Astrocyte (in vitro differentiated cells and primary cell): ENCODE data around the gene CDON. TPM values are rescaled to one million over a fixed set of nuclear protein-coding genes. Genes with fewer than 3 reads are reported as not detected.

Experiments used
- DNase-seq: peaks from one replicate; pipeline ENCODE4 v3.0.0-alpha.2; 2010; ENCODE audit warnings: low read depth
- FAIRE-seq: peaks from 2 replicates; lab custom pipeline; 2011; peaks lifted over from hg19 to GRCh38; lab: Jason Lieb, UNC
- H2AFZ ChIP-seq: 2 replicates; pipeline ENCODE4 v1.6.0; 2012; ENCODE audit warnings: low read depth, low read length, inconsistent platforms
- H3K27ac ChIP-seq: 2 replicates; pipeline ENCODE4 v1.5.1; 2011; ENCODE audit warnings: low read depth, low read length, inconsistent platforms
- H3K27me3 ChIP-seq: 2 replicates; pipeline ENCODE4 v1.6.0; 2011; ENCODE audit warnings: low read length, inconsistent platforms; ENCODE audit not compliant: insufficient read depth
- H3K36me3 ChIP-seq: 2 replicates; pipeline ENCODE4 v1.5.1; 2011; ENCODE audit warnings: low read length, inconsistent platforms; ENCODE audit not compliant: insufficient read depth
- H3K4me1 ChIP-seq: 2 replicates; pipeline ENCODE4 v1.5.1; 2011; ENCODE audit warnings: low read length, inconsistent platforms; ENCODE audit not compliant: insufficient read depth
- H3K4me2 ChIP-seq: 2 replicates; pipeline ENCODE4 v1.6.0; 2012; ENCODE audit warnings: low read length, inconsistent platforms
- H3K4me3 ChIP-seq: 2 replicates; pipeline ENCODE4 v1.5.1; 2011; ENCODE audit warnings: low read depth, mild to moderate bottlenecking, low read length, inconsistent platforms; ENCODE audit not compliant: insufficient read depth
- H3K79me2 ChIP-seq: 2 replicates; pipeline ENCODE4 v1.6.0; 2012; ENCODE audit warnings: mild to moderate bottlenecking, low read length, inconsistent platforms; ENCODE audit not compliant: insufficient read depth
- H3K9ac ChIP-seq: 2 replicates; pipeline ENCODE4 v1.6.0; 2012; ENCODE audit warnings: mild to moderate bottlenecking, low read length, inconsistent platforms
- H3K9me3 ChIP-seq: 2 replicates; pipeline ENCODE4 v1.5.1; 2012; ENCODE audit warnings: low read depth, mild to moderate bottlenecking, low read length, inconsistent platforms; ENCODE audit not compliant: insufficient read depth
- H4K20me1 ChIP-seq: 2 replicates; pipeline ENCODE4 v1.6.0; 2012; ENCODE audit warnings: low read length, inconsistent platforms; ENCODE audit not compliant: insufficient read depth
- H3K27ac Mint-ChIP-seq: one replicate; pipeline ENCODE4 v1.8.0; 2021; ENCODE audit warnings: mild to moderate bottlenecking, mixed read lengths; ENCODE audit not compliant: unreplicated experiment
- H3K27me3 Mint-ChIP-seq: one replicate; pipeline ENCODE4 v1.8.0; 2021; ENCODE audit warnings: low read depth, mixed read lengths; ENCODE audit not compliant: unreplicated experiment
- H3K36me3 Mint-ChIP-seq: one replicate; pipeline ENCODE4 v1.8.0; 2021; ENCODE audit warnings: low read depth, mixed read lengths; ENCODE audit not compliant: unreplicated experiment
- H3K4me1 Mint-ChIP-seq: one replicate; pipeline ENCODE4 v1.8.0; 2021; ENCODE audit warnings: low read depth, mixed read lengths; ENCODE audit not compliant: unreplicated experiment
- H3K4me3 Mint-ChIP-seq: one replicate; pipeline ENCODE4 v1.8.0; 2021; ENCODE audit warnings: mild to moderate bottlenecking, moderate library complexity, mixed read lengths; ENCODE audit not compliant: unreplicated experiment
- H3K9me3 Mint-ChIP-seq: one replicate; pipeline ENCODE4 v1.8.0; 2021; ENCODE audit warnings: mild to moderate bottlenecking, mixed read lengths; ENCODE audit not compliant: unreplicated experiment
- CTCF ChIP-seq: IDR thresholded peaks from 2 replicates; pipeline ENCODE4 v1.5.1; 2011; ENCODE audit warnings: low read depth, mild to moderate bottlenecking, inconsistent platforms, low read length, moderate library complexity; ENCODE audit not compliant: insufficient read depth
- EZH2 ChIP-seq: IDR thresholded peaks from 2 replicates; pipeline ENCODE4 v1.6.1; 2012; ENCODE audit warnings: mild to moderate bottlenecking, low read length, inconsistent platforms; ENCODE audit not compliant: insufficient read depth
- total RNA-seq: library from RNA; stranded (reverse); gene quantifications from 2 replicates; pipeline ENCODE4 v1.2.1, GENCODE V29; 2021

CDON gene
- total RNA-seq, 1 donor from 2014 or later = 15.5 TPM

GRCh38 chr11:126039485-126040271 is 23.0 kb downstream of the CDON start:
- no peaks in the 10 kb centered on the region for H3K4me1 Mint-ChIP-seq
- DNase-seq (no peak), FAIRE-seq (no peak)
- H3K9me3 ChIP-seq = no peaks in the 10 kb centered on the region
- H3K4me3 ChIP-seq = no peak overlapping the region
- no peaks in the 10 kb centered on the region for H3K36me3 Mint-ChIP-seq
- H3K79me2 ChIP-seq = no peaks in the 10 kb centered on the region
- no peaks in the 10 kb centered on the region for H3K9me3 Mint-ChIP-seq
- TF ChIP-seq EZH2 (no peak), CTCF (no peak)
- no peaks in the 10 kb centered on the region for H3K36me3 ChIP-seq
- H3K27me3 Mint-ChIP-seq = no peaks in the 10 kb centered on the region
- H3K27ac Mint-ChIP-seq = no peak overlapping the region
- H3K4me1 ChIP-seq = no peaks in the 10 kb centered on the region
- H3K4me2 ChIP-seq = no peak overlapping the region
- no peaks in the 10 kb centered on the region for H3K27me3 ChIP-seq
- H3K4me3 Mint-ChIP-seq = no peak overlapping the region
- no peak overlapping the region for H3K27ac ChIP-seq
- H4K20me1 ChIP-seq = no peaks in the 10 kb centered on the region
- H3K9ac ChIP-seq = no peak overlapping the region
- H2AFZ ChIP-seq = no peak overlapping the region

- no peaks in the 10 kb centered on the region for H3K27me3 Mint-ChIP-seq
- FAIRE-seq (no peak), DNase-seq (no peak)
- Histone ChIP-seq H3K4me1 (no peaks in the 10 kb centered on the region), H3K27ac (no peak overlapping the region), H3K4me2 (no peak overlapping the region), H3K27me3 (peaks cover 4% of the 10 kb centered on the region), H3K9me3 (no peaks in the 10 kb centered on the region), H4K20me1 (no peaks in the 10 kb centered on the region), H3K9ac (no peak overlapping the region), H3K79me2 (no peaks in the 10 kb centered on the region), H3K4me3 (no peak overlapping the region), H2AFZ (no peak overlapping the region), H3K36me3 (no peaks in the 10 kb centered on the region)
- no peak for TF ChIP-seq CTCF
- no peak overlapping the region for H3K4me3 Mint-ChIP-seq
- H3K27ac Mint-ChIP-seq = no peak overlapping the region
- H3K9me3 Mint-ChIP-seq = peaks cover 2% of the 10 kb centered on the region
- peaks cover 12% of the 10 kb centered on the region for H3K4me1 Mint-ChIP-seq
- H3K36me3 Mint-ChIP-seq = no peaks in the 10 kb centered on the region
Observed at GRCh38 chr11:126035718-126036117, 26.9 kb downstream of the CDON start.

DNA sequence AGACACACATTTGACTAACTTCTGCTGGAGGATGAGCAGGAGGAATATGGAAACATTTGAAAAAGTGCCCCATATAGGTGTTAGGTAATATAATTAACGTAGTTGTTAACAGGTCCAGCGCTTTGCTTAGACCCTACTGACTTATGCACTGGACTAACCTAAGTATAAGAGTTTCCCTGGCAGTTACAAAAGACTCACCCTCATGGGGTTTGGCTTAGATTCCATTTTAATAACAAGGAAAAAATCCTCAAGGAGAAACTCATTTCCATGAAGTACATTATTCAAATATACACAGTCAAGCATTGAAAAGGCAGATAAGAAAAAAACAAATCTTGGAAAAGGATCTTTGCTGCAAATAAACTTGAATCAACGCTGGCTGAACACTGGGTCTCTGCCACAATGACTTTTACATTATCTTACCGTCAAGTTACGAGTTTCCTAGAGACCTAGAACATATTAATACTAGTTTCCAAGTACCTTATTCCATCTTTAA is 27.7 kb downstream of the CDON start:
- H3K79me2 ChIP-seq = no peaks in the 10 kb centered on the region
- Mint-ChIP-seq H3K4me3 (no peak overlapping the region), H3K9me3 (peaks cover 2% of the 10 kb centered on the region), H3K36me3 (no peaks in the 10 kb centered on the region), H3K27ac (no peak overlapping the region), H3K4me1 (peaks cover 12% of the 10 kb centered on the region), H3K27me3 (no peaks in the 10 kb centered on the region)
- no peak overlapping the region for H3K9ac ChIP-seq
- H3K36me3 ChIP-seq = no peaks in the 10 kb centered on the region
- no peak for DNase-seq
- H3K4me1 ChIP-seq = no peaks in the 10 kb centered on the region
- no peaks in the 10 kb centered on the region for H4K20me1 ChIP-seq
- H3K9me3 ChIP-seq = no peaks in the 10 kb centered on the region
- H3K4me2 ChIP-seq = no peak overlapping the region
- H3K27me3 ChIP-seq = peaks cover 4% of the 10 kb centered on the region
- H2AFZ ChIP-seq = no peak overlapping the region
- no peak overlapping the region for H3K4me3 ChIP-seq
- TF ChIP-seq CTCF (no peak), EZH2 (no peak)
- no peak overlapping the region for H3K27ac ChIP-seq
- no peak for FAIRE-seq
